HG03571 (cell line): ENCODE results near the gene FADS6.
"Not testable (repeated sequence)": the region's sequence is repeated elsewhere in the genome, so short reads cannot be mapped to it uniquely, and the experiment has no call there.

Source experiments
- ATAC-seq: cut with Tn5 transposase; IDR thresholded peaks from one replicate; pipeline ENCODE4 v1.9.1; 2021; ENCODE audit not compliant: unreplicated experiment

Gene FADS6

GRCh38 chr17:74870028-74870427, 23.4 kb downstream of the FADS6 start:
- ATAC-seq = not testable (repeated sequence)

- ATAC-seq = no peak
Observed at GRCh38 chr17:74868908-74869255, 24.6 kb downstream of the FADS6 start.

- ATAC-seq = no peak
Observed at GRCh38 chr17:74868251-74868907, 25.1 kb downstream of the FADS6 start.

GRCh38 chr17:74866198-74866835, 27.1 kb downstream of the FADS6 start:
- no peak for ATAC-seq

GRCh38 chr17:74865504-74866197, 27.8 kb downstream of the FADS6 start:
- no peak for ATAC-seq

- no peak for ATAC-seq
Observed at GRCh38 chr17:74864866-74865395, 28.5 kb downstream of the FADS6 start.

- ATAC-seq = no peak
Observed at GRCh38 chr17:74864297-74864865, 29.1 kb downstream of the FADS6 start.

GRCh38 chr17:74863420-74864296, 29.8 kb downstream of the FADS6 start:
- ATAC-seq = no peak

- no peak for ATAC-seq
Observed at GRCh38 chr17:74862919-74863318, 30.5 kb downstream of the FADS6 start.

- ATAC-seq = no peak
Observed at GRCh38 chr17:74862108-74862901, 31.1 kb downstream of the FADS6 start.

GRCh38 chr17:74861662-74862107, 31.7 kb downstream of the FADS6 start:
- no peak for ATAC-seq

GRCh38 chr17:74860872-74861661, 32.4 kb downstream of the FADS6 start:
- no peak for ATAC-seq

- no peak for ATAC-seq
Observed at GRCh38 chr17:74860229-74860871, 33.1 kb downstream of the FADS6 start.

GRCh38 chr17:74859459-74860228, 33.8 kb downstream of the FADS6 start, which contains the start of gene GRIN2C:
TSS of gene GRIN2C (minus strand) at chr17:74859885. CDS start at chr17:74855092, 4,793 bp downstream.
- no peak for ATAC-seq

- no peak for ATAC-seq
Observed at GRCh38 chr17:74858672-74859458, 34.6 kb downstream of the FADS6 start.

GRCh38 chr17:74857191-74857590, 36.2 kb downstream of the FADS6 start:
- no peak for ATAC-seq

- ATAC-seq = no peak
Observed at GRCh38 chr17:74856112-74856511, 37.3 kb downstream of the FADS6 start.
